ENCODE measurements around the gene NLGN3.

- TF ChIP-seq POLR2A (IDR thresholded peaks at IDR 0.05) (no peak), CTCF (IDR thresholded peaks at IDR 0.05) (no peak)
These were observed 4.2 kb upstream of the NLGN3 start for GRCh38 chrX:71140440-71140839.

All from lower leg skin (tissue), 3 donors.